Measurements from ENCODE around the gene CDKN1C.

GRCh38 chr11:2893935-2894334 is 8.4 kb upstream of the CDKN1C start:
- no peak for TF ChIP-seq EZH2 (IDR thresholded peaks at IDR 0.05; ENCODE audit: borderline replicate concordance, insufficient read depth, low read length, poor library complexity, severe bottlenecking)
- no peak for TF ChIP-seq CTCF (IDR thresholded peaks at IDR 0.05; ENCODE audit: poor library complexity, severe bottlenecking)
- TF ChIP-seq POLR2AphosphoS5 (IDR thresholded peaks at IDR 0.05) = no peak
- no peak for TF ChIP-seq TAF1 (IDR thresholded peaks at IDR 0.05; ENCODE audit: low read depth)
- TF ChIP-seq MXI1 (conservative IDR thresholded peaks at IDR 0.05; ENCODE audit: poor library complexity, severe bottlenecking) = no peak
- no peak for TF ChIP-seq REST (IDR thresholded peaks at IDR 0.05; ENCODE audit: borderline replicate concordance)
- no peak for TF ChIP-seq RAD21 (conservative IDR thresholded peaks at IDR 0.05)
- no peak for TF ChIP-seq EP300 (conservative IDR thresholded peaks at IDR 0.05; ENCODE audit: poor library complexity, severe bottlenecking)
- TF ChIP-seq SMC3 (conservative IDR thresholded peaks at IDR 0.05; ENCODE audit: poor library complexity) = no peak

All from neural cell (in vitro differentiated cells).